Fibroblast of lung (primary cell): ENCODE data around the gene ACBD6. TPM values are rescaled to one million over a fixed set of nuclear protein-coding genes. Genes with fewer than 3 reads are reported as not detected.

Experiments
- DNase-seq, 2 donors: peaks; one replicate each; pipeline versions ENCODE4 v3.0.0 to v3.0.0-alpha.2; 2010; ENCODE audit warnings: low read depth in 2 of 2
- H2AFZ ChIP-seq: 2 replicates; pipeline ENCODE4 v1.5.1; 2012; ENCODE audit warnings: low read length, control low read depth, inconsistent platforms
- H3K27ac ChIP-seq: 2 replicates; pipeline ENCODE4 v1.5.1; 2011; ENCODE audit warnings: low read length, control low read depth; ENCODE audit not compliant: insufficient read depth
- H3K27me3 ChIP-seq: 2 replicates; pipeline ENCODE4 v1.5.1; 2011; ENCODE audit warnings: mild to moderate bottlenecking, low read length; ENCODE audit not compliant: control insufficient read depth, insufficient read depth
- H3K36me3 ChIP-seq: 2 replicates; pipeline ENCODE4 v1.5.1; 2011; ENCODE audit warnings: low read length; ENCODE audit not compliant: control insufficient read depth, insufficient read depth
- H3K4me1 ChIP-seq: 2 replicates; pipeline ENCODE4 v1.5.1; 2011; ENCODE audit warnings: low read length; ENCODE audit not compliant: control insufficient read depth, insufficient read depth; ENCODE audit errors: extremely low read depth
- H3K4me2 ChIP-seq: 2 replicates; pipeline ENCODE4 v1.5.1; 2011; ENCODE audit warnings: low read length, control low read depth; ENCODE audit not compliant: insufficient read depth; ENCODE audit errors: extremely low read depth
- H3K4me3 ChIP-seq, 4 experiments: fragments of 200-600 bp in 1 of 4; sonication (generic) in 1 of 4; replicated peaks in 1 of 4; 2 replicates each; pipeline ENCODE4 v1.5.1; 2011 to 2016; ENCODE audit warnings: low read length in 4 of 4, low read depth in 3 of 4, mild to moderate bottlenecking in 3 of 4, control low read depth in 2 of 4, inconsistent platforms in 1 of 4, mixed read lengths in 1 of 4; ENCODE audit not compliant: insufficient read depth in 1 of 4; ENCODE audit errors: control extremely low read depth in 1 of 4
- H3K79me2 ChIP-seq: 2 replicates; pipeline ENCODE4 v1.5.1; 2012; ENCODE audit warnings: mild to moderate bottlenecking, low read length, inconsistent platforms; ENCODE audit not compliant: control insufficient read depth, insufficient read depth
- H3K9ac ChIP-seq: 2 replicates; pipeline ENCODE4 v1.5.1; 2011; ENCODE audit warnings: mild to moderate bottlenecking, low read length, control low read depth; ENCODE audit not compliant: insufficient read depth
- H3K9me3 ChIP-seq: 2 replicates; pipeline ENCODE4 v1.5.1; 2012; ENCODE audit warnings: low read depth, low read length; ENCODE audit not compliant: control insufficient read depth, insufficient read depth
- H4K20me1 ChIP-seq: 2 replicates; pipeline ENCODE4 v1.5.1; 2011; ENCODE audit warnings: low read length; ENCODE audit not compliant: control insufficient read depth, insufficient read depth; ENCODE audit errors: extremely low read depth
- CTCF ChIP-seq, 2 donors: IDR thresholded peaks in 1 of 2; conservative IDR thresholded peaks in 1 of 2; 1 replicate in 1 of 2; 2 replicates in 1 of 2; pipeline ENCODE4 v1.5.1; 2011 to 2012; ENCODE audit warnings: low read length in 2 of 2, control low read depth in 1 of 2, inconsistent platforms in 1 of 2, low read depth in 1 of 2, mild to moderate bottlenecking in 1 of 2
- EZH2 ChIP-seq: IDR thresholded peaks from 2 replicates; pipeline ENCODE4 v1.5.1; 2012; ENCODE audit warnings: low read length, control low read depth, mild to moderate bottlenecking; ENCODE audit errors: missing control alignments
- polyA plus RNA-seq, 2 donors: library from polyadenylated mRNA; depleted of rRNA in 1 of 2; stranded (reverse) in 1 of 2; unstranded in 1 of 2; fragments of >200 nt; gene quantifications; 2 replicates each; pipeline ENCODE4 v1.2.1, GENCODE V29; 2011 to 2012; ENCODE audit warnings: missing spikeins in 1 of 2
- total RNA-seq: library from RNA; depleted of rRNA; stranded (reverse); fragments of >200 nt; gene quantifications from 2 replicates; pipeline ENCODE4 v1.2.1, GENCODE V29; 2014

Gene ACBD6
- total and polyA plus RNA-seq, 2 donors (not counting 1 experiment from before 2014, with no cell fraction given), result 63.4 to 78.7 TPM

DNA sequence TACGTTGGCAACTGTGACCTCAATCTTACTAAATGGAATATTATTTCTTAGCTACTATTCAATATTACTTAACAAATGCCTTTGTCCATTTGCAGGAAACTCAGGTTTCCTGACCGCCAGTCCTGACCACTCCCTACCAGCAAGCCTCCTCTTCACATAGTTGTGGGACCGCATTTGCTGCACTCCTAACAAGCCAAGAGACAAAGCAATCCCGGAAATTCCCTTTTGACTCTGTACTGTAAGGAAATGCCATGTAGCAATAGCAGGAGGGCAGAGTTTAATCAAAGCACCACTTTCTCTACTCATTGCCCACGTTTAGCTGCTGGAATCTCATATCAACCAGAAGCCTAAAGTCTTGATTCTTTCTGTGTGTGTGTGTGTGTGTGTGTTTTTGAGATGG, 28.1 kb upstream of the ACBD6 start:
- no peaks in the 10 kb centered on the region for H3K4me1 ChIP-seq
- no peak overlapping the region for H2AFZ ChIP-seq
- TF ChIP-seq EZH2, result no peak
- no peak for TF ChIP-seq CTCF (conservative IDR thresholded peaks at IDR 0.05 in 1 of 2, IDR thresholded peaks at IDR 0.05 in 1 of 2; ENCODE audit: low read depth in 1 of 2, low read length in 2 of 2)
- no peaks in the 10 kb centered on the region for H4K20me1 ChIP-seq
- no peaks in the 10 kb centered on the region for H3K79me2 ChIP-seq
- H3K9me3 ChIP-seq, result no peaks in the 10 kb centered on the region
- peak; percentile 40 to 94 for DNase-seq
- H3K27me3 ChIP-seq, result no peaks in the 10 kb centered on the region
- H3K27ac ChIP-seq, result no peak overlapping the region
- H3K36me3 ChIP-seq, result no peaks in the 10 kb centered on the region
- no peak overlapping the region for H3K4me2 ChIP-seq
- H3K4me3 ChIP-seq, result no peak overlapping the region
- H3K9ac ChIP-seq, result no peak overlapping the region

DNA sequence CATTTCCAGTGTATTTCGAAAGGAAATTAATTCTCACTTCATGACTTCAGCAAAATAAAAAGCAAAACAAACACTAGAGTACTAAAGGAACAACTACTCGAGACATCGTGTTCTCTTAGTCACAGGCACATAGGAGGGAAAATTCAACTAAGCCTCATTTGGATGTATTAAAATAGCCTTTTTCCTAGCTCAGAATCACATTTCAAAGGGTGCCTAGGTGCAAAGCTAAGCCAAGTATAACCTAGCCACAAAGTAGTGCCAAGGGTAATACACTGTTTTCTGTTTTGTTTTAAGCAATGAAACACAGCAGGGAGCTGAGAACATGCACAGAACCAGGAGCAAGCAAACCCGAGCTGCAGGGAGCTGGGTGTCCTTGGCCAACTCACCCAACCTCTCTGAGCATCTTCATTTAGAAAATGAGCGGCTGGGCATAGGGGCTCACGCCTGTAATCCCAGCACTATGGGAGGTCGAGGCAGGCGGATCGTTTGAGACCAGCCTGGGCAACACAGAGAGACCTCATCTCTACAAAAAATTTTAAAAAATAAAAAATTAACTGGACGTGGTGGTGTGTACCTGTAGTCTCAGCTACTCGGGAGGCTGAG, 26.6 kb upstream of the ACBD6 start:
- Histone ChIP-seq H2AFZ (no peak overlapping the region), H3K4me2 (no peak overlapping the region), H3K27ac (no peak overlapping the region), H3K4me3 (no peak overlapping the region), H4K20me1 (no peaks in the 10 kb centered on the region), H3K36me3 (no peaks in the 10 kb centered on the region), H3K79me2 (no peaks in the 10 kb centered on the region), H3K4me1 (no peaks in the 10 kb centered on the region), H3K9me3 (no peaks in the 10 kb centered on the region), H3K27me3 (no peaks in the 10 kb centered on the region), H3K9ac (no peak overlapping the region)
- peak in 1 of 2 donors; percentile 29 for DNase-seq
- TF ChIP-seq CTCF (conservative IDR thresholded peaks at IDR 0.05 in 1 of 2, IDR thresholded peaks at IDR 0.05 in 1 of 2; ENCODE audit: low read depth in 1 of 2, low read length in 2 of 2) (no peak), EZH2 (no peak)

DNA sequence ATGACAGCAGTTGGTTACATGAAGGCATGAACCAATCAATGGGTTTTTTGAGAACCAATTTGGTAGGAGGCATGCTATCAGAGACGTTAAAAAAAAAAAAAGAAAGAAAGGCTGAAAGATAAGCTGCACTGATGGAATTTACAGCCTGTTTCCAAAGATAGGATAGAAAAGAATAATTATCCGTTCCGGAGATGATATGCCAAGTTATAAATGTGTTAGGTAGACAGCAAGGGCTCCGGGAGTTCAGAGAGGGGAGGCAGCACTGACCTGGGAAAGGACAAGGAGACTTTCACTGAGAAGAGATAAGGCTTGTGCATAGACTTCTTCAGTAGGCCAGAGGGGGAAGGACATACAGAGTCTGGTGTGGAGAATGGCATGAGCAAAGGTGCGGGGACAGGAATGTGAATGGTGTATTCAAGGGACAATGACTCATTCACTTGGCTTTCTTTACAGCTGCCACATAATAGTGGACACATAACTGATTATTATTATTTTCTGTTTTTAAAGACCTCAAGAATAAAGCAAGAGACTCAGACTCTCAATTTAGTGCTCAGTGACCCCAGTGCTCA, 24.8 kb upstream of the ACBD6 start:
- H3K27me3 ChIP-seq, result no peaks in the 10 kb centered on the region
- H2AFZ ChIP-seq, result no peak overlapping the region
- no peaks in the 10 kb centered on the region for H3K9me3 ChIP-seq
- no peak overlapping the region for H3K9ac ChIP-seq
- H3K4me3 ChIP-seq, result no peak overlapping the region
- H4K20me1 ChIP-seq, result no peaks in the 10 kb centered on the region
- H3K79me2 ChIP-seq, result no peaks in the 10 kb centered on the region
- no peak overlapping the region for H3K4me2 ChIP-seq
- H3K4me1 ChIP-seq, result no peaks in the 10 kb centered on the region
- no peak overlapping the region for H3K27ac ChIP-seq
- no peaks in the 10 kb centered on the region for H3K36me3 ChIP-seq
- TF ChIP-seq EZH2 (no peak), CTCF (conservative IDR thresholded peaks at IDR 0.05 in 1 of 2, IDR thresholded peaks at IDR 0.05 in 1 of 2; ENCODE audit: low read depth in 1 of 2, low read length in 2 of 2) (no peak)
- DNase-seq, result peak in 1 of 2 donors; percentile 88
